ENCODE results near the gene BCL11A.

The BCL11A gene

GRCh38 chr2:60553495-60554073 lies at the start of gene BCL11A:
BCL11A (minus strand) TSS chr2:60553654; CDS start chr2:60553270, 384 bp downstream.
- DNase-seq (ENCODE audit: low spot score): peak; percentile 59

DNA sequence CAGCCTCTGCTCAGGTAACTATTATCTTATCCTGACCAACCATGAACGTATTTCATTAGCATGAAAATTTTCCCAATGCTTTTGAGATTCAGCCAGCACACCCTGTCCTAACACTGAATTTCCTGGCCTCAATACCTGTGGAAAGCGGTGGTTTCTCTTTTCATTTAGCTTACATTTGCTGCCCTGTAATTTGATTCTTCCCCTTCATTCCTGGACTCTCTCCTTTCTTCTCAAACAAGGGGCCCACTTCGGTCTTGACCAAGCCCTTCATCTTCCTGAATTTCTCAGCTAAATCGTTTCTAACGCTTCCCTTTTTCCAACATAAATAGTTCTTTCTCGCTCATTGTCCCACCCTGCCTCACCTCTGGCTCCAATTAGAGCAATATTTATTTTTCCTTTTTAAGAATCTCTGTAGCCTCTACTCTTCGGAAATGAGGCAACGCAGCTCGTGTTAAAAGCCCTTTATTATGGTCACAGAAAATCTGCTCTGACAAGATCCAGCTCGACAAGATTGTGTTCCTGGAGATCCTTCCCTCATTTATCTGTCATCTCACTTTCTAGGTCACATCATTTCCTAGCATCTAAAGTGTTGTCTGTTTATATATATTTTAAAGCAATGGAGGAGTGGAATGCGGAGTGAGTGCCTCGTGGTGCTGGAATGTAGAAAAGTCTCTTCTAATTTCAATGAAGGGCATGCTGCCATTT lies 49.5 kb upstream of the BCL11A start:
- no peak for DNase-seq (ENCODE audit: low spot score)

DNA sequence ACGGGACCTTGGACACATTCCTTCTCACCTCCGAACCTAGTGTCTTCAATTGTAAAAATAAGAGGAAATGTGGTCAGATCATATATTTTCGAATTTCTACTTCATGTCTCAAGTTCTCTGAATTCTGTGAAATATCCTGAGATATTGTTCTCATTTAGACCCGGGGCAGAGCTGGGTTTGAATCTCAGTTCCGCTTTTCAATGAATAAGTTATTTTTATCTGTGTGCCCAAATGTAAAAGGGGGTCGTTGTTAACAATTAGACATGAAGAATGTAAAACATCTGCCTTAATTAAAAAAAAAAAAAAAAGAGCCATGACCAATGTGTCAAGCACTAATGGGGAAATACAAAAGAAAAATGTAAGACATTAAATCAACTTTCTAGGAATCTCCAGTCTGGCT lies 48.9 kb upstream of the BCL11A start:
- no peak for DNase-seq (ENCODE audit: low spot score)

DNA sequence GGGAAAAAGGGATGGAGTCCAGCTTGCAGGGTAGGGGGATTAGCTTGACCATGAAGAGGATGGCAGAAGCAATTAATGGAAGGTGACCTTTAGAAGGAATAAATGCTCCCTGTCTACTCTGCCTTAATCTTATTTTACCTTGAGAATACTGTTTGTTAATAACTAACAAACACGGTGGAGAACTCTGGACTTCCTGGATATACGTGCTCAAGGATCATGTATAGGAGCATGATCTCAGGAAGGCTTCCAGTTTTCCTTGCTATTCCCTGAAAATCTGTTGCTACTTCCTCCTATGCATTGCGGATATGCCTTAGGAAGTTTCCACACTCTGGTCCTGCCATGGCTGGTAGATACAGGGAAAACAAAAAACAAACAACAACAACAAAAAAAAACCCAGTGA lies 44.8 kb upstream of the BCL11A start:
- no peak for DNase-seq (ENCODE audit: low spot score)

- DNase-seq (ENCODE audit: low spot score): no peak
Measured at GRCh38 chr2:60597346-60597745, 43.9 kb upstream of the BCL11A start.

DNA sequence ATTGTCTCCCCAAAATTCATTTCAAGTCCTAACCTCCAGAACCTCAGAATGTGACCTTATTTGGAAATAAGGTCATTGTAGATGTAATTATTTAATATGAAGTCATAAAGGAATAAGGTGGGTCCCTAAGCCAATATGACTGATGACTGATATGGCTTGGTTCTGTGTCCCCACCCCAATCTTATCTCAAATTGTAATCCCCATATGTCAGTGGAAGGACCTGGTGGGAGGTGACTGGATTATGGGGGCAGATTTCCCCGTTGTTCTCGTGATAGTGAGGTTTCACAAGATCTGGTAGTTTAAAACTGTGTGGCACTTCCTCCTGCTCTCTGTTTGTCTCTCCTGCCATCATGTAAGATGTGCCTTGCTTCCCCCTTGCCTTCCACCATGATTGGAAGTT lies 43.0 kb upstream of the BCL11A start:
- DNase-seq (ENCODE audit: low spot score): no peak

GRCh38 chr2:60595953-60596352 lies 42.5 kb upstream of the BCL11A start:
- no peak for DNase-seq (ENCODE audit: low spot score)

DNA sequence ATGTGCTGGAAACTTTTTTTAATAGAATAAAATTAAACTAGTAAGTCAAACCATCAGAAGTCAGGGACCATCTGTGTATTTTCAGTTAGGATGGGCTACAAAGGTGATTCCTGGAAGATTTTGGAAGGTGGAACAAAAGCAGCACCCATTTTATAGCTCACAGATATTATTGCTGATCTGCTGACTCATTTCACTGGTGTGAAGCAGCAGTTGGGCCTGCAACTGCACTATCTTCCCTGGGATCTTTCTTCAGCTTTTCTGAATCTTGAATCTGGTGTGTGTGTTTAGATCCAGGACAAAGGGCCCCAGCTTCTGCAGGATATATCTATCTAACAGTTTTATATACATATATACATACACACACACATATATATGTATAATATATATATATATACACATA lies 35.6 kb upstream of the BCL11A start:
- no peak for DNase-seq (ENCODE audit: low spot score)

- DNase-seq (ENCODE audit: low spot score): no peak
Measured at GRCh38 chr2:60586081-60586480, 32.6 kb upstream of the BCL11A start.

DNA sequence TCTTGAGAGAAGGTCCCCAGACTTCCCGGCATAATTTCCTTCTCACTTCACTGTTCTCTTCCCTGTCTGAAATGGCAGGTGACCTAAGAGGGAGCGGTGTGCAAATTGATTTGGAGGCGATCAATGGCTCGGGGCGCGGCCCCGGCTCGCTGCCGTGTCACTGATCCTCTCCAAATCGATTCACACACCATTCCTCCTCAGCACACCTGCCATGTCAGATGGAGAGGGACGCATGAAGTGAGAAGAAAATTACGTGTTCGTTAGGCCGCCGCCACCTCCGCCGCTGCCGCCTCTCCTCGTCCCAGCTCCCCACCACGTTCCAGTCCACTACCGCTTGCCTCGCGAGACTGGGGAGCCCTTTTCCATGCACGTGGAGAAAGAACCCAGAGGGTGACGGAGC lies 31.8 kb upstream of the BCL11A start:
- DNase-seq (ENCODE audit: low spot score): no peak

GRCh38 chr2:60583604-60584003 lies 30.1 kb upstream of the BCL11A start:
- DNase-seq (ENCODE audit: low spot score): no peak

GRCh38 chr2:60581433-60582282 lies 28.2 kb upstream of the BCL11A start:
- peak; percentile 54 for DNase-seq (ENCODE audit: low spot score)

DNA sequence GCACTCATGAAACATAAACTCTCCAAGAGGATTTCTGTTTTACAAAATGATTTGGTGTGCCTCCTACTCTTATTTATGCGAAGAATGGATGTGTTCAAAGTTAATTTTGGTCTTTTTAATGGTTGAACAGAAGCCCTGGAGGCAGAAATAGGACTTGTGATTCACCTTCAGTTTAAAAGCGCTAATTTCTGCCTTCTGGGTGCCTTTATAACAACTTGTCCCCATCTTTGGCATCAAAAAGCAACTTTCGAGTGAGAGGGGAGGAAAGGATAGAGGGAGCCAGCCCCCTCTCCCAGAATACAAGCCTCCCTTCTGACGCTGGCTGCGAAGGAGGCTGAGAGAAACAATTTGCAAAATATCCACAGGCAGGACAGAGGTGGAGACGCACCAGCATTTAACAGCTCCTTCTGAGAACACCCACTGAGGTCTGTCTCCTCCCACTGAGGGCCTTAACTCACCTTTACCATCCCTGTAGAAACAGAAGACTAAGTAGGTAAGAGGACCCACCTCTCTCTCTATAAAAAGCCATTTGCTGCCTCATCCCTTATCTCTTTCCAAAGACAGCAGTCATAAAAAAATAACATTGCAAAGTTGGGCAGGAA lies 24.3 kb upstream of the BCL11A start:
- no peak for DNase-seq (ENCODE audit: low spot score)

GRCh38 chr2:60573251-60573650 lies 19.8 kb upstream of the BCL11A start:
- no peak for DNase-seq (ENCODE audit: low spot score)

- no peak for DNase-seq (ENCODE audit: low spot score)
Measured at GRCh38 chr2:60570251-60570650, 16.8 kb upstream of the BCL11A start.

DNA sequence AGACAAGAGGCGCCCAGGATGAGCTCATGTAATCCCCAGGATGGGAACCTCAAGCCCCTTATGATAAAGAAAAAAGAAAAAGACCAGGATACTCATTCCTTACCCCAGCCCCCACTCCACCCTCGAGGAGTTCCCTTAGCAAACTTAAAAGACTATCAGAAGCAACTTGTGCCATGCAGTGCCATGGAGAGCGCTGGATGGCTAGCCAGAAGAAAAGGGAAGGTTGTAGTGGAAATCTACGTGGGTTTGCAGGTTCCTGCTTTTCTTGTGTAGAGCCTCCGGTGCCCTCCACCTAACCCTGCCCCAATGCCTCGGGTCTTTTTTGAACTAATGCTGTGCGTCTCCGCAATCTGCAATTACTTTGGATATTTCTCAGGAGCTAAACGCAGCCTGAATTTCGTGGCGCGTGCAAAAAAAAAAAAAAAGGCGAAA lies 16.2 kb upstream of the BCL11A start:
- no peak for DNase-seq (ENCODE audit: low spot score)

DNA sequence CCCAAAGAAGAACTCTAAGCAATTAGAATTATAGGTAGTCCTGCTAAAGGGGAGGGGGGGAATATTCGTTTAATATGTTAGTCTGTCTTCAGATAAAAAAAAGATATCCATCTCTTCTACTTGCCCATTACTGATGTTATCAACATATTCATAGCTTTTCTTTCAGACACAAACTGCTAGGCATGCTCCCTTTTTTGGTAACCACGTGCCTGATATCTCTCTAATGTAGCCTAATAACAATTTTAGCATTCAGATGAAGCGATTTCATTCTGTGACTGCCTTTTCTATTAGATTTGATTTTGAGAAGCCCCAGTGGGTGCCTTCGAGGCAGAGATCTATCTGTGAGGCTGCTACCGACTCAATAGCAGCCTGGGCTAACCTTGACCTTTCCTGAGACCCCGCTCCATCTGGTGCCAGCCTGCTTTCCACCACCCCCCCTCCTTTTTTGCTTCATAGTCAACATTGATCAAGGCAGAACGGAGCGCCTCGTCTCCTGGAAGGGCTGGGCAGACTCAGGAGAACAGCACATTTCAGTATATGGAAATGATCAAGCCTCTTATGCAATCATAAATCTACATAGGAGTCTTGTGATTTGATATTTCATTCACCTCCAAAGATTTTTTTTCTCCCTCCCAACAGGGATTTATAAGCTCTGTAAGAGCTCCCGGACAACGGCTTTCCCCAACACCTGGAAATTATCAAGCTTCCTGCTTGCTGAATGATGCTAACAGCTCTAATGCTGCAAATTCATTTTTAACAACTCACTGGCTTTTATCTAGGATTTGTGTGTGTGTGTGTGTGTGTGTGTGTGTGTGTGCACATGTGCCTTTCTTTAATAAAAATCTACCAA lies 14.7 kb upstream of the BCL11A start:
- DNase-seq (ENCODE audit: low spot score): no peak

DNA sequence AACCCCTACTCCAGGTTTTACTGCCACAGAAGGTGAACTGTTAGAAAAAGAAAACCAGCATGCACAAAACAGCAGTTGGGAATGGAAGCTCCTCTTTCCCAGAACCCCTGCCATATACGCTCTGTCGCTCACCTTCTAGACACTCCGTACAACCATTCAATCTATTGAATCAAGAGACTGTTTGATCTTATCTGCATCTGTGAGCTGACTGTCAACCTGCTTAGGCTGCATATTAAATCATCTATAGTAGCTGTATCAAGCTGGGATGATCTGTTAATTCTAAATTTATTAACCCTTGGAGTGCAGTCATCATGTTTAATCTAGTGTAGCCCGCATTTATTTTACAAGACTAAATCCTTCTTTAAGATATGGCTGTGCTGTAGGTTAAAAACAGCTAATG lies 13.6 kb upstream of the BCL11A start:
- no peak for DNase-seq (ENCODE audit: low spot score)

DNA sequence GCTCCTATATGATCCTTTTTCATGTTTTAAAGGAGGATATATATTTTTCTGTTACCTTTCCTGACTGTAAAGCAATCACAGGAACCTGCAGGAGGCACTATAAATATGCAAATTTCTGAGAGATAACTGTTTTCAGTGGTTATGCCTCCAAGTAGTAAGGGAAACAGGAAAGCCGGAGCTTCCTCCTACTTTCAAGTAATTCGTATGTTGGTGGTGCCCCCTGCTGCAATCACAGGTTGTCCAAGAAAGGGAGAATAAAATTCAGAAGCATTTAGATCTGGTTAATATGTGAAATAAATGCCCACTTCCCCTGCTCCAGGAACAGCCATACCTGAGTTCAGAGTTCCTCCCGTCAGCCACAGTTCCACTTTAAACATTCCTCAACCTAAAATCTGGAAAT lies 12.0 kb upstream of the BCL11A start:
- DNase-seq (ENCODE audit: low spot score): peak; percentile 37

DNA sequence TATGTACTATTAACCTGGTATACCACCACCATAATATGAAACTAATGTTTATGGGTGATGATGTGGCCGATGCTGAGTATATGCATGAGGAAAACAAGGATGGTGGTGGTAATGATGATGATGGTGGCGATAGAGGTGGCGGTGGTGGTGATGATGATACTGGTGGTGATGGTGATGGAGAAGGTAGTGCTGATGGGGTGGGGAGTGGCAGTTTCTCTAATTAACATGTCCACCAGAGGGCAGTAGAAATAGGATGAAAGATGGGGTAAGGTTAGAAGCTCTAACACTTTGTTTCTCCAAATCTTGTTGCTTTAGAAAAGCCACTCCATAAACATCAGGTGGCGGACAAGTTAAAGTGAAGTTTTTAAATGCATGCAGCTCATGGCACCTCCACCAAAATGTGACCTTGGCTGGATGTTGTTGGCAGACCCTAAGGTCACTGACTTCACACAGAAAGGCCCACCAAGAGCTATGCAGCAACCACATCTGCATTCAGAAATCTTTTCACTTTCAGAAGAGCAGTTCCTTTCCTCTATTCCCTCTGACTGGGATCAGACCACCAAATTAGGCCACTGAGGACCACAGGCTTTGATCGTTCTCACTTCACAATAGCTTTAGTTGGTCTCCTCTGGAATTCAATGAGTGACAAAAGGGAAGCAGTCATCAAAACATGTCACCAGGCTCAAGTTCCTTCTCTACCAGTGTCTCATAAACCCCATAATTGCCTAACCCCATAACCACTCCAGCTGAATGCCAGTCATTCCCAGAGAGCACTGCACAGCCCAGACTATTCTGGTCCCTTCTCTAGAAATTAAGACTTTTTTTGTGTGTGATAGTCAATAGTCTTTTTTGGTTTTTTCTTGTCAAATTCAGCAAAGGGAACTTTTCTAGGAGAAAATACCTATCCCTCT lies 7.5 kb upstream of the BCL11A start:
- DNase-seq (ENCODE audit: low spot score): peak; percentile 71

DNA sequence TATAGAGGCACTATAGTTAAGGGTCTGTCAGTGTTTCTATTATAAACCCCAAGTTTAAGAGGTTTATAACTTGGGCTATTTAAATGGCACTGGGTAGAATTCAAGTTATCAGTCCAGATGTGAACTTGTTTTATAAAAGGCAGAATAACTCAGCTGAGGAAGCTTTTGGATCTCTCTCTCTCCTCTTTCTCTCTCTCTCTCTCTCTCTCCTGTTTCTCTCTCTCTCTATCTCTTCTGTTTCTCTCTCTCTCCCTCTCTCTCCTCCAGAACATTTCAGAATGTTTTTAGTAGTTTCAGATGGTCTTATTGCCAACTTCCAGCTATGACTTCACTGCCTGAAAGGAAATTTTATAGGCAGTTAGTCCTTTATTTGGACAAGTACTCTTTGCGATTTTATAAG lies 6.4 kb upstream of the BCL11A start:
- no peak for DNase-seq (ENCODE audit: low spot score)

Data from hematopoietic multipotent progenitor cell treated with erythropoietin and hydrocortisone succinate and interleukin-3 and kit ligand, for 17 days (in vitro differentiated cells).